GM13976 (cell line): ENCODE results near the gene FAM210B.
A peak's percentile ranks its signal among the peaks of the same experiment; 100 is the strongest.
"Not testable (repeated sequence)": the region's sequence is repeated elsewhere in the genome, so short reads cannot be mapped to it uniquely, and the experiment has no call there.

ENCODE experiments used
- DNase-seq: peaks from one replicate; pipeline ENCODE4 v3.0.0; 2012; ENCODE audit warnings: low spot score
- CTCF ChIP-seq: IDR thresholded peaks from 2 replicates; pipeline ENCODE4 v1.5.1; 2012; ENCODE audit warnings: borderline replicate concordance, mild to moderate bottlenecking; ENCODE audit not compliant: insufficient read depth; ENCODE audit errors: extremely low read depth, missing control alignments, control extremely low read depth
- in situ Hi-C: fragments of 300-500 bp; cut with MboI; formaldehyde crosslinking; loops from one replicate; pipeline ENCODE4 v1.12.0; 2022; ENCODE audit warnings: low sequenced_read_pairs, mixed read lengths, inconsistent platforms; ENCODE audit not compliant: unreplicated experiment

Gene FAM210B

GRCh38 chr20:56328861-56329260, 29.9 kb upstream of the FAM210B start:
- no peak for DNase-seq
- TF ChIP-seq CTCF, result no peak
- in situ Hi-C loops, result loop anchor here (25.0 kb wide), 1 partner anchor 1667 kb away; no protein-coding TSS in a partner anchor

- not testable (repeated sequence) for DNase-seq
- in situ Hi-C loops, result loop anchor here (25.0 kb wide), 1 partner anchor 1674 kb away; no protein-coding TSS in a partner anchor
These were observed 22.1 kb upstream of the FAM210B start for GRCh38 chr20:56336709-56337108.

GRCh38 chr20:56342783-56343182, 16.0 kb upstream of the FAM210B start:
- TF ChIP-seq CTCF, result no peak
- in situ Hi-C loops, result loop anchor here (25.0 kb wide), 1 partner anchor 1680 kb away; no protein-coding TSS in a partner anchor
- DNase-seq, result no peak

GRCh38 chr20:56343861-56344381, 14.9 kb upstream of the FAM210B start:
- peak; percentile 81 for DNase-seq
- in situ Hi-C loops, result loop anchor here (25.0 kb wide), 1 partner anchor 1682 kb away; no protein-coding TSS in a partner anchor
- peak; percentile 73 for TF ChIP-seq CTCF

GRCh38 chr20:56345911-56346310, 12.9 kb upstream of the FAM210B start:
- no peak for DNase-seq
- no peak for TF ChIP-seq CTCF
- in situ Hi-C loops, result loop anchor here (25.0 kb wide), 1 partner anchor 1684 kb away; no protein-coding TSS in a partner anchor

- no peak for TF ChIP-seq CTCF
- no peak for DNase-seq
- in situ Hi-C loops, result loop anchor here (25.0 kb wide), 1 partner anchor 1685 kb away; no protein-coding TSS in a partner anchor
These were observed 11.0 kb upstream of the FAM210B start for GRCh38 chr20:56347628-56348304.

GRCh38 chr20:56348305-56348693, 10.5 kb upstream of the FAM210B start:
- in situ Hi-C loops, result loop anchor here (25.0 kb wide), 1 partner anchor 1686 kb away; no protein-coding TSS in a partner anchor

More at GRCh38 chr20:56348305-56348693, 10.5 kb upstream of the FAM210B start:
- no peak for DNase-seq
- TF ChIP-seq CTCF, result no peak
